ENCODE data around the gene SF3B6. TPM values are rescaled to one million over a fixed set of nuclear protein-coding genes. Genes with fewer than 3 reads are reported as not detected.
A peak's percentile ranks its signal among the peaks of the same experiment; 100 is the strongest.

The SF3B6 gene
- total and polyA plus RNA-seq, 9 of the 15 experiments (the other 6 are each of a cell fraction or from before 2014, with no cell fraction given), result 146 to 591 (median 295) TPM

DNA sequence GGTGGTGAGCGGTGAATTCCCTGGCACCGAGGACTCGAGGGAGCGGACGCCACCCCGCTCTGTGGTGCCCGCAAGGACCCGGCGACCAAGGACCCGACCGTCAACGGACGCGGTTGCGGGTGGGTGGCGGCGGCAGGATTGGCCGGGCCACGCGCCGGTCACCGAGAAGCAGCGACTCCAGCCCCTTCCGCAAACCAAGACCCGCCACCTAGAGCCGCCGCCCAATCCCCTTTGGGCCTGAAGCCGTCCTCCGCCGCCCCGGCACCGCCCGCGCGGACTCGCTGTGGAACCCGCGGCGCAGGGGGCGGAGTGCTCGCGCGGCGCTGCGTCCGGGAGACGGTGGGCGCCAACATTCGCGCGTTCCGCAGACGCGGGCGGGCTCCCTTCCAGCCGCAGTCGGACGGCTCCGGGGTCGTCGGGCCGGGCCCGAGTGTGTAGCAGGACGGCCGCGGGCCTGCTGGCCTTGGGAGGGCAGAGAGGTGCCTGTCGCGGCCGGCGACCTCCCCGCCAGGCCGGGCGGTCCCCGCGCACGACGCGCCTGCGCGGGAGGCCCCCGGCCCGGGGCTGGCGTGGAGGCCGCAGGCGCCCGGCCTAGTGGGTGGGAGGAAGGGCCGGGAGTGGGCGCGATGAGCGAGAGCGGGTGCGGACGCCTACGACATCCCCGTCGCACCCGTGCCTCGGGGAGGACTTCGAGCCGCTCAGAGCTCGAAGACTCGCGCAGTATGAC is 47.2 kb upstream of the SF3B6 start, which contains the start of the genes FAM228B and PFN4 (continued):
- TF ChIP-seq, protein P1, sequence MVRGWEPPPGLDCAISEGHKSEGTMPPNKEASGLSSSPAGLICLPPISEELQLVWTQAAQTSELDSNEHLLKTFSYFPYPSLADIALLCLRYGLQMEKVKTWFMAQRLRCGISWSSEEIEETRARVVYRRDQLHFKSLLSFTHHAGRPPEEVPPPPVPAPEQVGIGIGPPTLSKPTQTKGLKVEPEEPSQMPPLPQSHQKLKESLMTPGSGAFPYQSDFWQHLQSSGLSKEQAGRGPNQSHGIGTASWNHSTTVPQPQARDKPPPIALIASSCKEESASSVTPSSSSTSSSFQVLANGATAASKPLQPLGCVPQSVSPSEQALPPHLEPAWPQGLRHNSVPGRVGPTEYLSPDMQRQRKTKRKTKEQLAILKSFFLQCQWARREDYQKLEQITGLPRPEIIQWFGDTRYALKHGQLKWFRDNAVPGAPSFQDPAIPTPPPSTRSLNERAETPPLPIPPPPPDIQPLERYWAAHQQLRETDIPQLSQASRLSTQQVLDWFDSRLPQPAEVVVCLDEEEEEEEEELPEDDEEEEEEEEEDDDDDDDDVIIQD (CRISPR knock-in tag; IDR thresholded peaks at IDR 0.05), result no peak
- TF ChIP-seq ARID1B (IDR thresholded peaks at IDR 0.05) (no peak), MCM2 (IDR thresholded peaks at IDR 0.05; ENCODE audit: low read depth) (no peak), TFAP4 (CRISPR knock-in tag; IDR thresholded peaks at IDR 0.05; ENCODE audit: borderline replicate concordance) (peak; percentile 52; the same call in 1 of the 2 replicates), PHTF2 (CRISPR knock-in tag; IDR thresholded peaks at IDR 0.05) (no peak), HNRNPL (IDR thresholded peaks at IDR 0.05; ENCODE audit: low read depth, low read length) (no peak), ZNF778 (CRISPR knock-in tag; IDR thresholded peaks at IDR 0.05) (no peak), ZC3H11A (IDR thresholded peaks at IDR 0.05; ENCODE audit: low read depth, low read length) (no peak), CBFB (CRISPR knock-in tag; IDR thresholded peaks at IDR 0.05) (no peak), ZNF311 (CRISPR knock-in tag; IDR thresholded peaks at IDR 0.05) (no peak), ZNF707 (CRISPR knock-in tag; conservative IDR thresholded peaks at IDR 0.05) (no peak), RBM39 (optimal IDR thresholded peaks at IDR 0.05; ENCODE audit: low read depth, low read length) (no peak), ZBTB33 (CRISPR knock-in tag; IDR thresholded peaks at IDR 0.05) (peak; percentile 68; the same call in 1 of the 2 replicates), ZNF696 (CRISPR knock-in tag; conservative IDR thresholded peaks at IDR 0.05) (no peak), ZNF224 (CRISPR knock-in tag; IDR thresholded peaks at IDR 0.05) (no peak; the same call in 1 of the 2 replicates), ZNF197 (CRISPR knock-in tag; IDR thresholded peaks at IDR 0.05; ENCODE audit: low read depth) (0 out of 2 replicates have a peak, but pooled peaks have one; percentile 64), EP300 (IDR thresholded peaks at IDR 0.05; ENCODE audit: low read length) (no peak), PHB (CRISPR knock-in tag; IDR thresholded peaks at IDR 0.05) (no peak)
- TF ChIP-seq, protein P2, sequence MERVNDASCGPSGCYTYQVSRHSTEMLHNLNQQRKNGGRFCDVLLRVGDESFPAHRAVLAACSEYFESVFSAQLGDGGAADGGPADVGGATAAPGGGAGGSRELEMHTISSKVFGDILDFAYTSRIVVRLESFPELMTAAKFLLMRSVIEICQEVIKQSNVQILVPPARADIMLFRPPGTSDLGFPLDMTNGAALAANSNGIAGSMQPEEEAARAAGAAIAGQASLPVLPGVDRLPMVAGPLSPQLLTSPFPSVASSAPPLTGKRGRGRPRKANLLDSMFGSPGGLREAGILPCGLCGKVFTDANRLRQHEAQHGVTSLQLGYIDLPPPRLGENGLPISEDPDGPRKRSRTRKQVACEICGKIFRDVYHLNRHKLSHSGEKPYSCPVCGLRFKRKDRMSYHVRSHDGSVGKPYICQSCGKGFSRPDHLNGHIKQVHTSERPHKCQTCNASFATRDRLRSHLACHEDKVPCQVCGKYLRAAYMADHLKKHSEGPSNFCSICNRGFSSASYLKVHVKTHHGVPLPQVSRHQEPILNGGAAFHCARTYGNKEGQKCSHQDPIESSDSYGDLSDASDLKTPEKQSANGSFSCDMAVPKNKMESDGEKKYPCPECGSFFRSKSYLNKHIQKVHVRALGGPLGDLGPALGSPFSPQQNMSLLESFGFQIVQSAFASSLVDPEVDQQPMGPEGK (CRISPR knock-in tag; IDR thresholded peaks at IDR 0.05; ENCODE audit: borderline replicate concordance), result no peak
- TF ChIP-seq, protein P3, sequence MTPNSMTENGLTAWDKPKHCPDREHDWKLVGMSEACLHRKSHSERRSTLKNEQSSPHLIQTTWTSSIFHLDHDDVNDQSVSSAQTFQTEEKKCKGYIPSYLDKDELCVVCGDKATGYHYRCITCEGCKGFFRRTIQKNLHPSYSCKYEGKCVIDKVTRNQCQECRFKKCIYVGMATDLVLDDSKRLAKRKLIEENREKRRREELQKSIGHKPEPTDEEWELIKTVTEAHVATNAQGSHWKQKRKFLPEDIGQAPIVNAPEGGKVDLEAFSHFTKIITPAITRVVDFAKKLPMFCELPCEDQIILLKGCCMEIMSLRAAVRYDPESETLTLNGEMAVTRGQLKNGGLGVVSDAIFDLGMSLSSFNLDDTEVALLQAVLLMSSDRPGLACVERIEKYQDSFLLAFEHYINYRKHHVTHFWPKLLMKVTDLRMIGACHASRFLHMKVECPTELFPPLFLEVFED (CRISPR knock-in tag; conservative IDR thresholded peaks at IDR 0.05), result no peak

All from K562 (cell line).